HTERT RPE-1 (cell line): ENCODE results near the gene PRPSAP1.

Experiments
- in situ Hi-C: fragments of 300-500 bp; cut with MboI; formaldehyde crosslinking; loops from 4 replicates; pipeline ENCODE4 v1.14.3; 2020; ENCODE audit warnings: low sequenced_read_pairs

PRPSAP1 gene

GRCh38 chr17:76383546-76384221 lies 30.0 kb upstream of the PRPSAP1 start:
- in situ Hi-C loops: no loop called here

DNA sequence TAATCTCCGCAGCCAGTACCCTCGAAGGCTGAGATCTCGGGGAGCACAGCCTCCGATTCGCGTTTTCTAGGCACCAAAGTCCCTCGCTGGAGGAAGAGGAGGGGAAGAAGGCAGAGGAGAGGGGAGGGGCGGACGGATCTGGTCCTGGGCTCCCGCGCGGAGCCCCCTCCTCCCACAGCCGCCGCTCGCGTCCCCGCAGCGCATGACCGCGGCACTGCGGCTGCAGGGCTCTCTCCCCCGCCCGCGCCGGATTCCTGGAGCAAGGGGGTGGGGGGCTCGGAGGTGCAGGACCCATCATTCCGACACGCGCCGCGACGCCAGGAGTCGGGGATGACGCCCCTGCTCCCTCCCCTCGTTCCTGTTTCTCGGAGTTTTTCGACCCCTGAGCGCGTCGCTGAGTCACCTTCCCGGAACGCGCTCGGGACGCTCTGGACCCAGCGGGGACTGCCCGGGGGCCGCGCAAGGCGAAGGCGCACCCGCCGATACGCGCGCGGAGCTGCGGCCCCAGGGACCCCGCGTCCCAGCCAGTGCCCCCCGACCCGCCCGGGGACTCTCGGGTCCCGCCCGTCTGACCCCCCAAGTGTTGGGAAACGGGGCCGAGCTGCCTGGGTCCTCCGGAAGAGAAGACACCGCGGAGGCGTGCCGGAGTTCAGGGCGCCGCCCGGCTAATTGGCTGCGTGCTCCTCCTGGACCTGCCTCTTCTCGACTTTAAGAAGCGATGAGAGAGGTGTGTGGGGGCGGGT lies 29.3 kb upstream of the PRPSAP1 start:
- in situ Hi-C loops: no loop called here

DNA sequence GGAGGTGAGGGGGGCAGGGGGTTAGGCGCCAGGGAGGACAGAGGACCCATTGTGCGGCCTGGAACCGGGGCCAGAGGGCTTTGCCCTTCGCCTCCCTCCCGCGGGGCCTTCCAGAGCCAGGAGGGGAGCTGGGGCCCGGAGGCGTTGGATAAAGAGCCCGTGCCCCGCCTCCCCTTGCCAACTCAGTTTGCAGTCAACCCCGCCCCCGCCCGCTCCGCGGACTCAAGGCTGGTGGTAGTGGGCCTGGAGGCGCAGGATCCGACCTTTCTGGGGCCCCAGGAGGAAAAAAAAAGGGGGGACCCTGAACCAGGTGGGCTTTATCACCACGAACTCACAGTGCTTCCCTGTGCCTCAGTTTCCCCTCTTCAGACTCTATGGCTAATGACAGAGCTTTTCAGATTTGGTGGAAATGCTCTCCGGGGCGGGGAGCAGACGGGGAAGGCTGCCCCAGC lies 28.7 kb upstream of the PRPSAP1 start:
- in situ Hi-C loops: no loop called here

- in situ Hi-C loops: no loop called here
Observed at GRCh38 chr17:76381633-76382350, 28.1 kb upstream of the PRPSAP1 start.

- in situ Hi-C loops: no loop called here
Observed at GRCh38 chr17:76379646-76380376, 26.1 kb upstream of the PRPSAP1 start.

GRCh38 chr17:76379275-76379641 lies 25.5 kb upstream of the PRPSAP1 start:
- in situ Hi-C loops: no loop called here

DNA sequence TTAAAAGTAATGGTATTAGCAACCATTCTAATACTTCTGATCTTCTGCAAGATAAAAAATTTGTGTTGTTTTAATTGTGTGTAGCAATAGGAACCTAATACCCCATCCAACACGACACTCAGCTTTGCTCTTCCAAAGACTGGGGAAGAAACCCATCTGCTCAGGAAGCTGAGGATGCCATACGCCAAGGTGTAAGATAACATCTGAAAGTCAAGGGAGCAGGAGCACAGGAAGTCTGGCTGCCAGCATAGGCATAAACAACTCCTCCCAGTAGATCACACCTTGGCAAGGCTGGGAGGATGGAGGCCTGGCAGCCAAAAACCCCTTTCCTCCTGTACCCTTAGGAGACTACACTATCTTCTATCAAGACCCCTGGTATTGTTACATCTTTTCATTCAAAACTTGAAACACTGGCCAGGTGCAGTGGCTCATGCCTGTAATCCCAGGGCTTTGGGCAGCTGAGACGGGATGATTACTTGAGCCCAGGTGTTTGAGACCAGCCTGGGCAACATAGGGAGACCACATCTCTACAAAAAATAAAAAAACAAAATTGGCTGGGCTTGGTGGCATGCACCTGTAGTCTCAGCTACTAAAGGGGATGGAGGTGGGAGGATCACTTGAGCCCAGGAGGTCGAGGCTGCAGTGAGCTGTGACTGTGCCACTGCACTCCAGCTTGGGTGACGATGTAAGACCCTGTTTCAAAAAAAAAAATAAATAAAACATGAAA lies 25.0 kb upstream of the PRPSAP1 start:
- in situ Hi-C loops: no loop called here

GRCh38 chr17:76376318-76377133 lies 22.8 kb upstream of the PRPSAP1 start:
- in situ Hi-C loops: no loop called here

DNA sequence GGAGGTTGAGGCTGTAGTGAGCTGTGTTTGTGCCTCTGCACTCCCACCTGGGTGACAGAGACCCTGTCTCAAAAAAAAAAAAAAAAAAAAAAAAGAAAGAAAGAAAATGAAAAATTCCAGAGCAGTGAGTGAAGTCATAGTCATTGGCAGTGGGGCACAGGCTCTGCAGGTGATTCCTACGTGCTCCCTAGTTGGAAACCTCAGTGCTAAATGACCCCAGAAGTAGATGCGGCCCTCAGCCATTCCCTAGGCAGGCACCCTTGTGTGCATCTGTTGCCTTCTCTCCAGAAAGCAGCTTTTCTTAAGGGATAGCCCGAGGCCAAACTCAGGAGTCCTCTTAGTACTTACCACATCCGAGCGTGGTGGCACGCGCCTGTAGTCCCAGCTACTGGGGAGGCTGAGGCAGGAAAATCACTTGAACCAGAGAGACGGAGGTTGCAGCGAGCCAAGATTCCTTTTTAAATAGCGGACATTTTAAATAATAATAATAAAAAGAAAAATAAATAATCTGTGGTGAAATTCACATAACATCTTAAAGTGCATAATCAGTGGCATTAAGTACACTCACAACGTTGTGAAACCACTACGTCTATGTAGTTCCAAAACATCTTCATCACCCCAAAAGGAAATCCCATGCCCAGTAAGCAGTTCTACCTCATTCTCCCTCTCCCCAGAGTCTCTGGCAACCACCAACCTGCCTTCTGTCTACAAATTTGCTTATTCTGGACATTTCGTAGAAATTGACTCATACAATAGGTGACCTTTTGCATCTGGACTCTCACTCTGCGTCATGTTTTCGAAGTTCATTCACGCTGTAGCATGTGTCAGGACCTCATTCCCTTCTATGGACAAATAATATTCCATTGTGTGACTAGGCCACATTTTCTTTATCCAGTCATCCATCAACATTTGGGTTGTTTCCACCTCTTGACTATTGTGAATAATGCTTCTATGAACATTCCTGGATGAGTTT lies 18.2 kb upstream of the PRPSAP1 start:
- in situ Hi-C loops: no loop called here

- in situ Hi-C loops: no loop called here
Observed at GRCh38 chr17:76370261-76370993, 16.7 kb upstream of the PRPSAP1 start.

- in situ Hi-C loops: no loop called here
Observed at GRCh38 chr17:76369804-76370203, 16.1 kb upstream of the PRPSAP1 start.

- in situ Hi-C loops: no loop called here
Observed at GRCh38 chr17:76369379-76369778, 15.7 kb upstream of the PRPSAP1 start.

DNA sequence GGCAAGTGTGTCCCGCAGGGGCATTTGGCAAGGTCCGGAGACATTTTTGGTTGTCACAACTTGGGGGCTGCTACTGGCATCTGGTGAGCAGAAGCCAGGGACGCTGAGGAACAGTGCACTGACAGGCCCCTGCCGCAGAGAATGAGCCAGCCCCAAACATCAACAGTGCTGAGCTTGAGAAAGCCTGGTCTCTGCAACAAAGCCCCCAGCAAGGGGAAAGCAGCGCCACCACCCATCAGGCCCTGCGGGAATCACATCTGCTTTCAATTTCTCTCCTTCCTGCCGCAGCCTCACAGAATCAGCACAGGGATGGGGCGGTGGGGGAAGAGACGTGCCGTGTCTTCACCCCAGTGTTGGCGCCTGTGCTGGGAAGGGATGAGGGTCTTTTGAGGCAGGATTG lies 14.8 kb upstream of the PRPSAP1 start:
- in situ Hi-C loops: no loop called here

- in situ Hi-C loops: no loop called here
Observed at GRCh38 chr17:76367642-76368041, 13.9 kb upstream of the PRPSAP1 start.

DNA sequence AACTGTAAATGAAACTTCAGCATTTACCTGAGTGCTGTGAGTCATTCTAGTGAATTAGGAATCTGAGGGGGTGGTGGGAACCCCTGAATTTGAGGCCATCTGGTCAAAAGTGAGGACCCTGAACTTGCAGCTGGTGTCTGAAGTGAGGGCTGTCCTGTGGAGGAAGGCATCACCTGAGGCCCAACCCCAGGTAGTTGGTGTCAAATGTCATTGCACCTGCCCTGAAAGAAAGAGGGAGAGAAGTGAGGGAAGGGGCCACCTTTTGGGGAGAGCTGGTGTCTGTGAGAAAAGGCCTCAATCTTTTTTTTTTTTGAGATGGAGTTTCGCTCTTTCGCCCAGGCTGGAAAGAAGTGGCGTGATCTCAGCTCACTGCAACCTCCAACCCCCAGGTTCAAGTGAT lies 12.5 kb upstream of the PRPSAP1 start:
- in situ Hi-C loops: no loop called here

- in situ Hi-C loops: no loop called here
Observed at GRCh38 chr17:76365256-76365903, 11.7 kb upstream of the PRPSAP1 start.

GRCh38 chr17:76363107-76363842 lies 9.6 kb upstream of the PRPSAP1 start:
- in situ Hi-C loops: no loop called here
